Measurements from ENCODE around the gene KCNK3. TPM values are rescaled to one million over a fixed set of nuclear protein-coding genes. Genes with fewer than 3 reads are reported as not detected.

Gene KCNK3
- total RNA-seq, 1 experiment from 2014 or later: 0.09 TPM

DNA sequence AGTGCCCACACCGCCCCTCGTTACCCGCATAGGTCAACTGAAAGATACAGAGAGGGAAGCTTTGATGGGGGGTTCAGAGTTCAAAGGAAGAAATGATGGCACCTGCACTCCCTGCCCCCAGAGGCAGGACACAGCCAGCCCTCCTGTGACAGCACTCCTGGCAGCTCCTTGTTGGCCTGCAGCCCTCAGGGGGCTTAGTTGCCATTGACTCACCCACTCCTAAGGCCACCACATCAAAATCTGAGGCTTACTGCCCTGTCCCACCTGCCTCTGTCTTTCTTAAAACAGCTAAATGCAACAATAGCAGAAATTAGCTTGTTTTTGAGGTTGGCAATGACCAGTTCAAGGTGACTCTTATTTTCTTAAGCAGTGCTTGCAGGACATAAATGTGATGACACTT is 39.9 kb downstream of the KCNK3 start:
- Histone ChIP-seq H3K23me2 (ENCODE audit: insufficient read length, low read depth, low read length, poor library complexity, severe bottlenecking) (no peaks in the 10 kb centered on the region), H3K9ac (ENCODE audit: extremely low read depth, insufficient read length, low read length) (no peak overlapping the region), H4K91ac (ENCODE audit: insufficient read length, low read depth, low read length) (no peak overlapping the region), H2BK5ac (ENCODE audit: insufficient read length, low read length) (no peak overlapping the region), H2BK12ac (ENCODE audit: insufficient read length, low read depth, low read length) (no peak overlapping the region), H2BK120ac (ENCODE audit: low read depth, low read length, poor library complexity, severe bottlenecking) (no peak overlapping the region), H3K4me2 (ENCODE audit: insufficient read depth, insufficient read length, low read length) (no peak overlapping the region), H2BK20ac (ENCODE audit: low read depth, low read length, poor library complexity, severe bottlenecking) (no peak overlapping the region), H3K18ac (ENCODE audit: insufficient read length, low read depth, low read length) (no peak overlapping the region), H3K14ac (ENCODE audit: insufficient read depth, low read length) (no peak overlapping the region), H3K79me1 (ENCODE audit: insufficient read depth, low read depth, low read length, poor library complexity, severe bottlenecking) (no peaks in the 10 kb centered on the region), H2AFZ (ENCODE audit: low read length) (no peak overlapping the region), H3K4ac (ENCODE audit: low read depth, low read length) (no peak overlapping the region), H4K20me1 (ENCODE audit: control insufficient read depth, insufficient read depth, insufficient read length) (no peaks in the 10 kb centered on the region), H3K56ac (ENCODE audit: insufficient read length, low read depth, low read length) (no peak overlapping the region), H4K8ac (replicated peaks; ENCODE audit: insufficient read length, low read depth, low read length) (no peak overlapping the region), H3K27me3 (ENCODE audit: insufficient read depth, low read length) (no peaks in the 10 kb centered on the region), H3K79me2 (ENCODE audit: insufficient read depth, low read length) (no peaks in the 10 kb centered on the region), H3K23ac (ENCODE audit: insufficient read length, low read depth, low read length) (no peak overlapping the region), H2AK5ac (ENCODE audit: insufficient read length, low read length) (no peak overlapping the region), H3K9me3 (ENCODE audit: control insufficient read depth, low read depth, low read length) (no peaks in the 10 kb centered on the region), H2BK15ac (ENCODE audit: low read depth, low read length) (no peak overlapping the region), H4K5ac (ENCODE audit: insufficient read length, low read depth, low read length) (no peak overlapping the region), H3K27ac (ENCODE audit: insufficient read length, low read depth, low read length) (no peak overlapping the region), H3T11ph (ENCODE audit: low read length) (no peak overlapping the region), H3K4me1 (ENCODE audit: insufficient read depth, low read length) (no peaks in the 10 kb centered on the region)
- H3K4me1 Mint-ChIP-seq: peaks cover 0 to 3% of the 10 kb centered on the region in 2 experiments; a peak in 1 of 4 replicates
- H3K27me3 Mint-ChIP-seq (ENCODE audit: low read depth): peaks cover 7% of the 10 kb centered on the region
- H3K27ac Mint-ChIP-seq: no peak overlapping the region
- no CpG with 5 or more reads among the region's 3 CpGs for WGBS (ENCODE audit: extremely low coverage, insufficient read length, low lambda C conversion rate)
- no peak for DNase-seq
- no peaks in the 10 kb centered on the region for H3K36me3 Mint-ChIP-seq (ENCODE audit: insufficient read depth in 1 of 3, low read depth in 3 of 3)
- TF ChIP-seq, protein P1, sequence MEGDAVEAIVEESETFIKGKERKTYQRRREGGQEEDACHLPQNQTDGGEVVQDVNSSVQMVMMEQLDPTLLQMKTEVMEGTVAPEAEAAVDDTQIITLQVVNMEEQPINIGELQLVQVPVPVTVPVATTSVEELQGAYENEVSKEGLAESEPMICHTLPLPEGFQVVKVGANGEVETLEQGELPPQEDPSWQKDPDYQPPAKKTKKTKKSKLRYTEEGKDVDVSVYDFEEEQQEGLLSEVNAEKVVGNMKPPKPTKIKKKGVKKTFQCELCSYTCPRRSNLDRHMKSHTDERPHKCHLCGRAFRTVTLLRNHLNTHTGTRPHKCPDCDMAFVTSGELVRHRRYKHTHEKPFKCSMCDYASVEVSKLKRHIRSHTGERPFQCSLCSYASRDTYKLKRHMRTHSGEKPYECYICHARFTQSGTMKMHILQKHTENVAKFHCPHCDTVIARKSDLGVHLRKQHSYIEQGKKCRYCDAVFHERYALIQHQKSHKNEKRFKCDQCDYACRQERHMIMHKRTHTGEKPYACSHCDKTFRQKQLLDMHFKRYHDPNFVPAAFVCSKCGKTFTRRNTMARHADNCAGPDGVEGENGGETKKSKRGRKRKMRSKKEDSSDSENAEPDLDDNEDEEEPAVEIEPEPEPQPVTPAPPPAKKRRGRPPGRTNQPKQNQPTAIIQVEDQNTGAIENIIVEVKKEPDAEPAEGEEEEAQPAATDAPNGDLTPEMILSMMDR (conservative IDR thresholded peaks at IDR 0.05): no peak
- no peak overlapping the region for H3K4me3 Mint-ChIP-seq
- H3K9me3 Mint-ChIP-seq: no peaks in the 10 kb centered on the region

Data from H9 (cell line).